Glomerular visceral epithelial cell (primary cell): ENCODE data around the gene ZMAT3.
A peak's percentile ranks its signal among the peaks of the same experiment; 100 is the strongest.

Experiments used
- DNase-seq: peaks from one replicate; pipeline ENCODE4 v3.0.0-alpha.2; 2016; ENCODE audit errors: extremely low spot score

ZMAT3 gene

DNA sequence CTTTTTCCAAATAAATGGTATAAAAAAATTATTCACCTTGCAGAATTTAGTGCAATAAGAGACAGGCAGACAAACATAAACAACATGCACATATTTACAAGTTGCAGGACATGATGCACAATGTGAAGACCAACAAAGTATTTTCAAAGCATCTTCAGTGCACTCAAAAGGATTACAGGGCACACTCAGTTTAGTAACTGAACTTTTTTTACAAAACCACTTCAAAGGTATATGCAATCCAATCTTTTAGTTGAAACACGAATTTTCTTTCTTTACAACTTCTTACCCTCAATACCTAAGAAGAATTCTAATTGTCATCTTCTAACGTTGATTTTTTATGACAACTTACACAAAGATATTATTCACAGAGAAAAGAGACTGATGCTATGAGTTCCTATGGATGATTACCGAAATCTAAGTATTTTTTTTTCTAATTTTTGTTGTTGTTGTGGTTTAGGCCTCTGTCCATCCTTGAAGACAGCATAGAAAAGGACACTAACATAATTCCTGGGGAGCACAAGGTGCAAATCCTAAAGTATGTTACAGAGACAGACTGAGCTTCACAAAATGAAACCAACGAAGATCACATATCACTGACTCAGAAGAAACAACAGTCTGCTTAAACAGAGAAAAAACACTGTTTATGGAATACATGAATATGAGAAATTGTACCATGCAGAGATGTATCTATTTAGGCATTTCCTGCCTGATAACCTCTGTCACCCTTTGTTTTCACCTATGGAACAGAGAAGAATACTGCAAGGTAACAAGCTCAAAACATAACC is 50.3 kb downstream of the ZMAT3 start:
- DNase-seq: no peak

DNA sequence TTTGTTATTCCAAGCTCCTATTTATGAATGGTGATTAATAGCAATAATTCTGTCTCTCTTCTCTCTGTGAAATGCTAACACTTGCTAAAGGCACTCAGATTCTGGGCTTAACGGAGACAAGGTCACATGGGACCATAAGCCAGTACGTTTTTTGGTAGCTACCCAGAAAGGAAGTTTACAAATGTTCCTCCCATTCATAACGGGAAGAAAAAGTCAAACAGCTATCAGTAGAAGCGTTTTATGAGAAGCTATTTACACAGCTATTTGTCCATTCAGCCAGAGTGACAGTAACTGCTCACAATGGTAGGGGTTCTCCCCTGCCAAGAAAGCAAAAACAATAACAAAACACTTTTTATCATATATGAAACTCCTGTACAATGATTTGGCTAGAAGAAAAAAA is 51.5 kb downstream of the ZMAT3 start:
- no peak for DNase-seq

DNA sequence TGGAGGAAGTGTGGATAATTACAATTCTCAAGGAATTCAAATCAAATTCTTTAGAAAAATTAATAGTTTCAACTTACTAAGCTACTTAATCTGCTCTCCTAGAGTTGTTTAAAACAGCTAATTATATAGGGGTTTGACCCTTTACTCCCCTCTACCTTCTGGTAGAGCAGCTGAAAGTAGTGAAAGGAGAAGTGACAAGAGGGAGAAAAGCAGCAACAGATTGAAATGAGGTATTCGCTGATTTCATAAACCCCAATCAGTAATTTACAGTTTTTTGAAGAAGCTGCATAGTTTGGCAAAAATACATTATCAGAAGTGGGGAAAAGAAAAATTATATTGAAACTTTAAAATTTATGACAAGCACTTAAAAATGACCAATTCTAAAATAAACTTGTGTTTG is 52.8 kb downstream of the ZMAT3 start:
- no peak for DNase-seq

DNA sequence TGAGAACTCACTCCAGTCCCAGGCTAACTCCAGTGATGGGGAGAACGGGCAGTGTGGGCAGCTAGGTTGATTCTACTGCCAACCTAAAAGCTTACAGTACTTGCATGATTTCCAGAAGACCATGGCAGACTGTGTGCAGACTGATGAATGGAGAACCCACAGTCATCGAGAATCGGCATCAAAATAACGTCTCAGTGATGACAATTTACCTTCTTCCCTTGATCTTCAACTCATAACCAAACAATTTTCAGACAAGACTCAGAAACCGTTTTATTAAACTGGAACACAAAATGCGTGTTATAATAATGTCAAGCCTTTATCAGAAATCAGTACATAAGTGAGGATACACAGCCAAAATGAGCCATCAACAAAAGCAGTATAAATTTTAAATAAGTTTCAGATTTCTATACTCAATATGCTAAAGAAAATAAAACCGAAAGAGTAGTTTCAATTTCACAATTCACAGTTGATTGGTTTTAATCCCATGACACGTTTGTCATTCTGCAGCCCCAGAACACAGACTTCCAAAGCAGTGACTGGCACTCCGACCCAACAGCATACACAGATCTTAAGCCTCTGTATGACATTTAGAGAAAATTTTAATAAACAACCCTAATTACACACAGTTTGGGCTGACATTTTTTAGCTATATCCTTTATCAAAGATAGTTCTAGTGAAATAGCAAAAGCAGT is 54.5 kb downstream of the ZMAT3 start:
- DNase-seq: no peak

DNA sequence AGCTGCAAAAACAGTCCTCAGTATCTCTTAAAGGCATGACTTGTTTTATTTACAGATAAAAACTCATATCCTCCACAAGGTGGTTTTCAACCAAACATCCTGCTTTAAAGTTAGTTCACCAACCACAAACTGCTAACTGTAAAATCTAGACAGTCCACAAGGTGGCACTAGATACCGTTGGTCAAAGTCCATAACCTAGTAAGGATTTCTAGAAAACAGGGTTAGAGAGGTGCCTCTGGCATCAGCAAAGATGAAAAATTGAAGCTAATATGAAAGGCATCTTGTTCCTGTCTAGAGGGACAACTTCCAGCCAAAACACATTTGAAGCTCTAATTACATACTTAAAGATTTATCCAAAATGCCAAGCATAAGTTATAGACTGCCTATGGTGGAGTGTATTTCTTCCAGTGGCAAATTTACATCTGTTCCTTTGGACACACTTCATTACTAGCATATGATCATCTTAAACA is 56.0 kb downstream of the ZMAT3 start:
- peak; percentile 78 for DNase-seq

DNA sequence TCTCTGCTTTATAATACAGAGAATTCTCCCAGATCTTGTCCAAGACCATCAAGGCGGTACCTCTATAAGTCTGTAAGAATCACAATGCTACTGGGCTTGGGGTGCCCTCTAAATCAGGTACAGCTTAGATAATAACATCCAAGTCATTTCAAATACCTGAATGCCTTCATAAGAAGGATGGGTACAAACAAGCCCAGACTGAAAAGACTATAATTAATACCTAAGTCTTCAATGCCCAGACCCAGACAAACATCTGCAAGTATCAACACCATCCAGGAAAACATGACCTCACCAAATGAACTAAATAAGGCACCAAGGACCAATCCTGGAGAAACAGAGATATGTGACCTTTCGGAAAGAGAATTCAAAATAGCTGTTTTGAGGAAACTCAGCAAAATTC is 65.9 kb downstream of the ZMAT3 start:
- DNase-seq: no peak

DNA sequence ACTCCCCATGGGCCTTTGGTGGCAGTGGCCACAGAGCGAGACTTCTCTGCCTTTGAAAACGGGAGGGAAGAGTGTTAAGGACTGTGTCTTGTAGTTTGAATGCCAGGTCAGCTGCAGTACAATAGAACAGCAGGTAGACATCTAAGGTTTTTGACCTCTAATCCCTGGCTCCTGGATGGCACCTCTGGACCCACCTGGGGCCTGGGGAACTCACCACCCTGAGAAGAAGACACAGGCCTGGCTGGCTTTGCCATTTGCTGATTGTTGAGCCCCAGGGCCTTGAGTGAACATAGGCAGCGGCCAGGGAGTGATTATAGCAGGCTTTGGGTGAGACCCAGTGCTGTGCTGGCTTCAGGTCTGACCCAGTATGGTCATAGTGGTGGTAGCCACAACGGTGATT is 66.4 kb downstream of the ZMAT3 start:
- DNase-seq: no peak

DNA sequence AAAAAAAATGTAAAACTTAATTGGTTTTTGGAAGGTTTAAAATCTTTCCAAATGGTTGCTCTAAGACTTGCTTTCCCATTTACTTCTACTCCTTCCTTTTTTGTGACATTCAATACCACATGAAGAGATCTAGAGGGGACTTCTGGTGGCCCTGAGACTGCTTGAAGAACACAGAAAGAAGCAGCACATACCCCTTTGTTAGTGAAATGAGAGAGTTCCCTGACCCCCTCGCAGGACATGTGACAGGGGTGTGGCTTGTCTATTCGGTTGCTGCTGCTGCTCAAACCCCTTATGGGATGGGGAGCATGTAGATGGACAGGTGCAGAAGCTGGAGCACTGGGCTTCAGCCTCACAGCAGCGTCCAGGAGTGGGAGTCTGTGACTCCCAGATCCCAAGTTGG is 71.0 kb downstream of the ZMAT3 start:
- no peak for DNase-seq

DNA sequence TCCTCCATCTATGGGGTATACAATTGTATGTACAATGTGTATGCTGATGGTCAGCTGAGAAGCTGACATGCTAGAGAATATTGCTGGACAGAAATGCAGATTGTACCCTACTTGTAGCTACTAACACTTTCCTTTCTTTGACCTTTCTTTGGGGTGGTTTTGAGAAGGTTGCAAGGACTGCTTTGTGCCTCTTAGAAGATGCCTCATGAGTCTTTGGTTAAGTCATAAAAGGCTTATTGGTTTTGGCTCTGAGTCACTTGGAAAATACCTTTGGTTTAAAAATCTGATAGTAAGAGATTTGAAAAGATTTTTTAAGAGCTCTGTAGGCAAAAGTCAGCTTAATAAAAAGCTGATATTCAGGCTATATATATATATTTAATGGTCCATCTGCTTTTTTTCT is 71.5 kb downstream of the ZMAT3 start:
- no peak for DNase-seq

DNA sequence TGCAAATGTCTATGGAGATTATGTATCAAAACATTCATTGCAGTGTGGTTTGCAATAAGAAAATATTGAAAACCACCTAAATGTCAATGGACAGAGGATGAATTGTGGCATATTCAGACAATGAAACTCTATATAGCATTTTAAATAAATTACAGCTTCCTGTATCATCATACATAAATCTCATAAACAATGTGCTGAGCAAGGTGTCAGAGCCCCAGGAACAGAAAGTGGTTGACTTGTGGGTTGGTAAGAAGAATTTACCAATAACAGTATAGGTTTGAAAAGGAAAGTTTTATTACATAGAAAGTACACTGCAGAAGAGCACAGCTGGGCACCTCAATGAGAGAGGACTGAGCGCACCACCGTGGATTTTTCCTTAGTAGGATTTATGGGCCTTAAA is 75.2 kb downstream of the ZMAT3 start:
- no peak for DNase-seq

DNA sequence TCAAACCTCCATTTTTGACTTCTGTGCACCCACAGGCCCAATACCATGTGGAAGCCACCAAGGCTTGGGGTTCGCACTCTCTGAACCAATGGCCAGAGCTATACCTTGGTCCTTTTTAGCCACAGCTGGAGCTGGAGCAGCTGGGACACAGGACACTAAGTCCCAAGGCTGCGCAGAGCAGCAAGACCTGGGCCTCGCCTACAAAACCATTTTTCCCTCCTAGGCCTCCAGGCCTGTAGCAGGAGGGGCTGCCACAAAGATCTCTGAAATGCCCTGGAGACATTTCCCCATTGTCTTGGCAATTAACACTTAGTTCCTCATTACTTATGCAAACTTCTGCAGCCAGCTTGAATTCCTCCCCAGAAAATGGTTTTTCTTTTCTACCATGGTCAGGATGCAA is 81.3 kb downstream of the ZMAT3 start:
- no peak for DNase-seq

DNA sequence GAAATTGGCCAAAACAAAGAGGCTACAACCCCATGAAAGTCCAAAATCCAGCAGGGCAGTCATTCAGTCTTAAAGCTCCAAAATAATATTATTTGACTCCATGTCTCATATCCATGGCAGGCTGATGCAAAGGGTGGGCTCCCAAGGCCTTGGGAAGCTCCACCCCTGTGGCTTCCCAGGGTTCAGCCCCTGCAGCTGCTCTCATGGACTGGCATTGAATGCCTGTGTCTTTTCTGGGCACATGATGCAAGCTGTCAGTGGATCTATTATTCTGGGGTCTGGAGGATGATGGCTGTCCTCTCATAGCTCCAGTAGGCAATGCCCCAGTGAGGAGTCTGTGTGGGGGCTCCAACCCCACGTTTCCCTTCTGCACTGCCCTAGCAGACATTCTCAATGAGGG is 81.8 kb downstream of the ZMAT3 start:
- no peak for DNase-seq

DNA sequence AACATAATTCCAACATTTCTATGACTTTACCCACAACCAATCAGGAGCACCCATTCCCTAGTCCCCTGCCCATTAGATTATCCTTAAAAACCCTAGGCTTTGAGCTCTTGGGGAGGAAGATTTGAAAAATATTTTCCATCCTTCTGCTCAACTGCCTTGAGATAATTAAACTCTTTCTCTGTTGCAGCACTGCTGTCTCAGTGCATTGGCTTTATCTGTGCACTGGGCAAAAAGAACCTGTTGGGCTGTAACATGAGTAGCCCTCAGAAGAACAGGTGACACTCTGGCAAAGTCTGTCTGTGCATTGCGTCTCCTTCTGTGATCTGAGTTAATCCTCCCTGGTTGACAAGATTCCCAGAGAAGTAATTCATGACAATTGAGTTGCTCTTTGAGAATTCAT is 83.9 kb downstream of the ZMAT3 start:
- DNase-seq: no peak

DNA sequence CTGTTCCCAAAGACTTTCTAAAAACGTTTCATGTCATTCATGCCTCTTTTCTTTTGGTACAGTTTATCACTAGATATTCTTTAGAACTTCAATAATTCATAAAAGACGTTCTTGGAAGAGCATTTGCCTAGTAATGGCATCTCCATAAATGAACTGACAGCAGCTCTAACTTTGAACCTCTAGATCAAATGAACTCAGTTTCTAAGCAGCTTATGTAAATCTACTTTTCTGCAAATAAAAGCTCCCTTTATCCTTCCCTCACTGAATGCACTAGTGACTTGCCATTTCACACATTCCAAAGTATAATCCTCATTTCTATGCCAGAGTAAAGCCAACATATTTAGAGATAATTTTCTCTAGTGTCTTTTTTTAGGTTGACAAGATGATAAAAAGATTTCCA is 85.2 kb downstream of the ZMAT3 start:
- no peak for DNase-seq

DNA sequence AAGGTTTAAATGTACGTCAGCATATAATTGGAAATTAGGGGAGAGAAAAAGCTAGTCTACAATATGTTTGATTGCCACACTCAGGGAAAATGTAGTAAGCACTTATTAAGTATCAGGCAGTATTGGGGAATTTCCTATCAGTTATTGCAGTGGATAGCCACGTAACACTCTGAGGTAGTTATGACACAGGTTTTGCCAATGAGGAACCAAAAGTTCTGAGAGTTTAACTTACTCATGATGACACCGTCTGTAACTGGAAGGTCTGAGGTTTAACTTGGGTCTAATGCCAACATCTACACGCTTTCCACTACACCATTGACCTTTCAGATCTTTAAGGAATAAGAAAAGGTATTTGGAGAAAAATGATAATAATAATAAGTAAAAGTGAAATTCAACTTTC is 89.5 kb downstream of the ZMAT3 start:
- no peak for DNase-seq

DNA sequence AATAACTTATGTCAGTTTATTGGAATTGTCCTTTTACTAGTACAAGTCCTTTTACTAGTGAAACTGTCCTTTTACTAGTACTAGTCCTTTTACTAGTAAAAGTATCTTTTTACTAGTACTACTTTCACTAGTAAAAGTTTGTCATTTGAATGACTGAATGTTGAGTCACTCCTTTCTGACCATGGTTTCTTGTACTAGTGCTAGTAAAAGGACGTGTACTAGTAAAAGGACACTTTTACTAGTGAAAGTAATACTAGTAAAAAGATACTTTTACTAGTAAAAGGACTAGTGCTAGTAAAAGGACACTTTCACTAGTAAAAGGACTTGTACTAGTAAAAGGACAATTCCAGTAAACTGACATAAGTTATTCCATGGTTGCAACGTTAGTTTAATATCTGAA is 96.3 kb downstream of the ZMAT3 start:
- DNase-seq: no peak

DNA sequence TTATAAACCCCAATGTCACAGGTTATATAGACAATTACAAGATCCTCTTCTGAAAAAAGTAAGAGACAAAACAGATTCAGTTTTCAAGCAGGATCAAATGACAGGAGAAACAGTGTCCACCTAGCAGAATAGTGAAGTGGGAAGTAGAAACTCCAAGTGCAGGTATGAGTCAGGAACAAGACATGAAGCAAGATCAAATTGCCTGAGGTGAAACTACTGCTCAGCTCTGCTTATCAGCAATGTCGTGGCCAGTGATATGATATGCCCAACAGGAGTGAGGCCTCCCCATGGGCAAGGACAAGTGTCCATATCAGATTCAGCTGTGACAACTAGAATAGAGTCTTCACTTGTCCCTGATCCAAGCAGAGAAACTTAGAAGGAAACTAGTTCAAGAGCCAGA is 100.0 kb downstream of the ZMAT3 start:
- DNase-seq: no peak

DNA sequence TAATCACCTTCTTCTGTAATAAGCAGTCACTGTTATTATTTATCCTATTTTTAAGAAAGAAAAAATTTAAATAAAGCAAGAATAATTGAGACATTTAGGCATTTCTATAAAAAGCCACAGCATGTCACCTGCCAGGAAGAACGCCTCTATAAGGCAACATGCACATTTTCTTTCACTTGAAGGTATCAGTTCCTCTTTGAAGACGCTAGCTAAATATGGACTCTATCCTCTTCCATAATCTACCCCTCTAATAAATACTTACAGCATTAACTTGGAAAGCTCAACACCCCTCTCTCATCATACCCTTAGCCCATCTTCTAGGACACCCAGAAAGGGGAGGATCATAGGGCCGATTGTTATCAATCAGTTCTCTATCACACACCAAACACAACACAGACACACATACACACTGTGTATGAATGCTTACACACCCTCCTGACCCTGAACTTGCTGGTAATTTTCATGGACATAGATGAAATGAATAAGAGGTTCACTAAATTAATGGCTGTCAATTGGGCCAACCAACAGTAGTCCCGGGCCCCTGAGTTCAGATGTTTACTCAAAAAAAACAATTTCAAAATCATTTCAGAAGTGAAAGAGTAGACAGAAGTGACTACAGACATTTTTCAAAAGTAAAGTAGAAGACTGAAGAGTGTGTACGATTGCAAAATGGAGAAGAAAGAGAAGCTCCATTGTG is 102.5 kb downstream of the ZMAT3 start:
- DNase-seq: no peak
